A549 (cell line): ENCODE data around the gene ABL1. TPM values are rescaled to one million over a fixed set of nuclear protein-coding genes. Genes with fewer than 3 reads are reported as not detected.

Experiments
- ATAC-seq, 2 experiments: fragments of 200-7000 bp in 1 of 2; fragments of >200 bp in 1 of 2; cut with Nextera tagmentation in 1 of 2; cut with Tn5 transposase in 1 of 2; 3 replicates each; pipeline versions ENCODE4 v1.8.0 to v1.9.1; 2018 to 2020; ENCODE audit warnings: mild to moderate bottlenecking in 1 of 2, moderate library complexity in 1 of 2
- CTCF ChIA-PET: fragments of 300-600 bp; sonication (Branson Sonifier 250); formaldehyde crosslinking; extraction: SDS; loops from one replicate; lab custom pipeline; 2021; ENCODE audit warnings: antibody characterized with exemption, inconsistent platforms; lab: Yijun Ruan, JAX
- POLR2A ChIA-PET: fragments of 350-600 bp; formaldehyde crosslinking; extraction: SDS; loops from one replicate; lab custom pipeline; 2021; ENCODE audit warnings: antibody characterized with exemption, inconsistent platforms; lab: Yijun Ruan, JAX
- DNase-seq, 2 experiments: peaks; one replicate each; pipeline versions ENCODE4 v3.0.0 to v3.0.0-alpha.2; 2011 to 2016; ENCODE audit warnings: low read depth in 1 of 2, low spot score in 1 of 2
- FAIRE-seq: peaks from 2 replicates; lab custom pipeline; 2011; peaks lifted over from hg19 to GRCh38; lab: Jason Lieb, UNC
- H3K27ac ChIP-seq, 2 experiments: fragments of >200 bp; sonication (Bioruptor Twin); formaldehyde crosslinking; 3 replicates each; pipeline ENCODE4 v1.5.1; 2016 to 2017
- H3K4me1 ChIP-seq: fragments of >200 bp; sonication (Bioruptor Twin); formaldehyde crosslinking; 3 replicates; pipeline ENCODE4 v1.6.1; 2016
- H3K4me2 ChIP-seq: fragments of >200 bp; sonication (Bioruptor Twin); formaldehyde crosslinking; 3 replicates; pipeline ENCODE4 v1.6.1; 2016
- H3K4me3 ChIP-seq: fragments of >200 bp; sonication (Bioruptor Twin); formaldehyde crosslinking; 3 replicates; pipeline ENCODE4 v1.5.1; 2016
- H3K9me3 ChIP-seq: fragments of >200 bp; sonication (Bioruptor Twin); formaldehyde crosslinking; 3 replicates; pipeline ENCODE4 v1.6.1; 2016
- ATOH8 ChIP-seq: fragments of 250-450 bp; sonication (Bioruptor Pico); IDR thresholded peaks from 2 replicates; pipeline ENCODE4 v1.5.0; 2020; ENCODE audit warnings: low read depth, mild to moderate bottlenecking, moderate library complexity
- BHLHE40 ChIP-seq: IDR thresholded peaks from 2 replicates; pipeline ENCODE4 v1.6.1; 2012; ENCODE audit warnings: low read depth, low read length, inconsistent platforms
- CTCF ChIP-seq: fragments of >200 bp; sonication (Bioruptor Twin); formaldehyde crosslinking; IDR thresholded peaks from 3 replicates; pipeline ENCODE4 v1.5.1; 2016
- EHF ChIP-seq: fragments of 250-450 bp; sonication (Bioruptor Pico); IDR thresholded peaks from 2 replicates; pipeline ENCODE4 v1.5.0; 2020; ENCODE audit warnings: mild to moderate bottlenecking
- EHMT2 ChIP-seq: fragments of 200-600 bp; sonication (generic); IDR thresholded peaks from 2 replicates; pipeline ENCODE4 v1.6.1; 2016; ENCODE audit warnings: antibody characterized with exemption, low read depth, mild to moderate bottlenecking, moderate library complexity
- EP300 ChIP-seq, 2 experiments: fragments of >200 bp; sonication (Bioruptor Twin); formaldehyde crosslinking; IDR thresholded peaks; 2 replicates in 1 of 2; 3 replicates in 1 of 2; pipeline ENCODE4 v1.6.1; 2016 to 2017
- ESRRA ChIP-seq: fragments of 150-350 bp; IDR thresholded peaks from 2 replicates; pipeline ENCODE4 v1.6.1; 2014; ENCODE audit warnings: mild to moderate bottlenecking, low read length, borderline replicate concordance
- FOSL2 ChIP-seq, 2 experiments: fragments of 450-650 bp in 1 of 2; fragments of >200 bp in 1 of 2; sonication (Bioruptor Twin) in 1 of 2; formaldehyde crosslinking; IDR thresholded peaks; 2 replicates each; pipeline versions ENCODE4 v1.5.0 to v1.6.1; 2016 to 2020; ENCODE audit warnings: mild to moderate bottlenecking in 1 of 2, moderate library complexity in 1 of 2
- GATA3 ChIP-seq: IDR thresholded peaks from 2 replicates; pipeline ENCODE4 v1.6.1; 2012; ENCODE audit warnings: borderline replicate concordance
- HDAC2 ChIP-seq: fragments of 200-600 bp; sonication (generic); IDR thresholded peaks from 2 replicates; pipeline ENCODE4 v1.6.1; 2016
- HEYL ChIP-seq: fragments of 250-450 bp; sonication (Bioruptor Pico); IDR thresholded peaks from 2 replicates; pipeline ENCODE4 v1.8.0; 2021; ENCODE audit warnings: mild to moderate bottlenecking, moderate library complexity
- HMGXB4 ChIP-seq: fragments of 250-450 bp; sonication (Bioruptor Pico); IDR thresholded peaks from 2 replicates; pipeline ENCODE4 v1.5.0; 2021; ENCODE audit warnings: mild to moderate bottlenecking, moderate library complexity, borderline replicate concordance
- HOXB13 ChIP-seq: fragments of 250-450 bp; sonication (Bioruptor Pico); IDR thresholded peaks from 2 replicates; pipeline ENCODE4 v1.5.0; 2020; ENCODE audit warnings: low read depth, mild to moderate bottlenecking, moderate library complexity
- HOXB5 ChIP-seq: fragments of 250-450 bp; sonication (Bioruptor Pico); IDR thresholded peaks from 2 replicates; pipeline ENCODE4 v1.5.0; 2020; ENCODE audit warnings: mild to moderate bottlenecking, moderate library complexity
- KDM5A ChIP-seq: fragments of 200-600 bp; sonication (generic); IDR thresholded peaks from 2 replicates; pipeline ENCODE4 v1.6.1; 2016; ENCODE audit warnings: antibody characterized with exemption, mild to moderate bottlenecking
- MAFK ChIP-seq: fragments of 450-650 bp; IDR thresholded peaks from 2 replicates; pipeline ENCODE4 v1.6.1; 2014; ENCODE audit not compliant: partially characterized antibody
- MAX ChIP-seq: IDR thresholded peaks from 2 replicates; pipeline ENCODE4 v1.6.1; 2012
- MYC ChIP-seq: IDR thresholded peaks from 2 replicates; pipeline ENCODE4 v1.6.1; 2012; ENCODE audit warnings: mild to moderate bottlenecking, inconsistent platforms, low read length, improper control_type of control experiment, borderline replicate concordance
- POLR2A ChIP-seq: IDR thresholded peaks from 2 replicates; pipeline ENCODE4 v1.6.1; 2012; ENCODE audit warnings: mild to moderate bottlenecking, low read length
- RAD21 ChIP-seq, 2 experiments: fragments of >200 bp in 1 of 2; sonication (Bioruptor Twin) in 1 of 2; formaldehyde crosslinking in 1 of 2; IDR thresholded peaks in 1 of 2; conservative IDR thresholded peaks in 1 of 2; 2 replicates in 1 of 2; 3 replicates in 1 of 2; pipeline ENCODE4 v1.6.1; 2012 to 2018; ENCODE audit warnings: inconsistent platforms in 1 of 2
- REST ChIP-seq: fragments of 200-600 bp; sonication (generic); IDR thresholded peaks from 2 replicates; pipeline ENCODE4 v1.6.1; 2016; ENCODE audit warnings: antibody characterized with exemption, mild to moderate bottlenecking, moderate library complexity
- SMC3 ChIP-seq: fragments of >200 bp; sonication (Bioruptor Twin); formaldehyde crosslinking; IDR thresholded peaks from 3 replicates; pipeline ENCODE4 v1.6.1; 2018; ENCODE audit warnings: inconsistent platforms
- SREBF2 ChIP-seq: fragments of 450-650 bp; IDR thresholded peaks from 2 replicates; pipeline ENCODE4 v1.6.1; 2014; ENCODE audit warnings: mild to moderate bottlenecking, moderate library complexity
- TFCP2L1 ChIP-seq: fragments of 250-450 bp; sonication (Bioruptor Pico); IDR thresholded peaks from 2 replicates; pipeline ENCODE4 v1.5.0; 2021; ENCODE audit warnings: mild to moderate bottlenecking
- TP53 ChIP-seq: fragments of 250-450 bp; sonication (Bioruptor Pico); IDR thresholded peaks from 2 replicates; pipeline ENCODE4 v1.5.0; 2021; ENCODE audit warnings: mild to moderate bottlenecking, moderate library complexity
- USF2 ChIP-seq: fragments of 450-650 bp; IDR thresholded peaks from 2 replicates; pipeline ENCODE4 v1.6.1; 2014; ENCODE audit warnings: antibody characterized with exemption
- WGBS: methylation state at CpG from one replicate; pipeline ENCODE4 v1.1.6; 2017; ENCODE audit errors: missing lambda C conversion rate; 5-methylcytosine and 5-hydroxymethylcytosine counted together
- polyA plus RNA-seq, 4 experiments: library from polyadenylated mRNA; depleted of rRNA in 3 of 4; stranded (reverse); fragments of >200 nt; fragmentation: RNase III in 1 of 4; extraction: RNeasy Plus Mini Kit Qiagen cat#74134 plus additional on column Dnase treatment in 1 of 4; gene quantifications; 2 replicates in 3 of 4; 3 replicates in 1 of 4; pipeline ENCODE4 v1.2.3, GENCODE V29; 2011 to 2017
- TF ChIP-seq, protein P1 (sequence below): fragments of >200 bp; sonication (Bioruptor Twin); formaldehyde crosslinking; IDR thresholded peaks from 2 replicates; pipeline ENCODE4 v1.6.1; 2016
- TF ChIP-seq, protein P2 (sequence below): fragments of 150-350 bp; IDR thresholded peaks from 2 replicates; pipeline ENCODE4 v1.6.1; 2014; ENCODE audit warnings: low read depth, mild to moderate bottlenecking, low read length

Gene ABL1
- polyA plus RNA-seq, 2 of the 4 experiments (the other 2 are of a cell fraction), result 26.5 to 32.4 TPM

- ATAC-seq (peak; percentile 97), FAIRE-seq (peak; percentile 43), DNase-seq (peak; percentile 79 to 93)
- Histone ChIP-seq H3K4me2 (no peak overlapping the region), H3K9me3 (no peaks in the 10 kb centered on the region), H3K27ac (no peak overlapping the region), H3K4me1 (no peaks in the 10 kb centered on the region), H3K4me3 (no peak overlapping the region)
- WGBS, result 22% methylated on average over 4 of the region's 4 CpGs
- POLR2A ChIA-PET, result interaction anchor here (0.6 kb wide), 1 partner anchor 158 kb away, joined by 3 read pairs; no protein-coding TSS in a partner anchor
- TF ChIP-seq ATOH8 (CRISPR knock-in tag) (no peak), HOXB5 (no peak), HEYL (CRISPR knock-in tag) (no peak), TP53 (CRISPR knock-in tag) (no peak), POLR2A (no peak), EHMT2 (no peak), MAFK (no peak), EHF (CRISPR knock-in tag) (no peak), SREBF2 (no peak), TFCP2L1 (CRISPR knock-in tag) (no peak), HMGXB4 (CRISPR knock-in tag) (no peak), SMC3 (peak; percentile 89), HOXB13 (no peak), ESRRA (no peak), CTCF (peak; percentile 95), HDAC2 (no peak), BHLHE40 (no peak), KDM5A (no peak), MAX (0 out of 2 replicates have a peak, but pooled peaks have one; percentile 22), MYC (no peak), FOSL2 (IDR thresholded peaks at IDR 0.05) (no peak), FOSL2 (CRISPR knock-in tag; IDR thresholded peaks at IDR 0.05) (no peak), RAD21 (conservative IDR thresholded peaks at IDR 0.05 in 1 of 2, IDR thresholded peaks at IDR 0.05 in 1 of 2) (peak; percentile 76 to 78), GATA3 (no peak), USF2 (no peak), EP300 (IDR thresholded peaks at IDR 0.05) (no peak), REST (no peak)
- TF ChIP-seq, protein P1, sequence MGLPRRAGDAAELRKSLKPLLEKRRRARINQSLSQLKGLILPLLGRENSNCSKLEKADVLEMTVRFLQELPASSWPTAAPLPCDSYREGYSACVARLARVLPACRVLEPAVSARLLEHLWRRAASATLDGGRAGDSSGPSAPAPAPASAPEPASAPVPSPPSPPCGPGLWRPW, result no peak
- TF ChIP-seq, protein P2, sequence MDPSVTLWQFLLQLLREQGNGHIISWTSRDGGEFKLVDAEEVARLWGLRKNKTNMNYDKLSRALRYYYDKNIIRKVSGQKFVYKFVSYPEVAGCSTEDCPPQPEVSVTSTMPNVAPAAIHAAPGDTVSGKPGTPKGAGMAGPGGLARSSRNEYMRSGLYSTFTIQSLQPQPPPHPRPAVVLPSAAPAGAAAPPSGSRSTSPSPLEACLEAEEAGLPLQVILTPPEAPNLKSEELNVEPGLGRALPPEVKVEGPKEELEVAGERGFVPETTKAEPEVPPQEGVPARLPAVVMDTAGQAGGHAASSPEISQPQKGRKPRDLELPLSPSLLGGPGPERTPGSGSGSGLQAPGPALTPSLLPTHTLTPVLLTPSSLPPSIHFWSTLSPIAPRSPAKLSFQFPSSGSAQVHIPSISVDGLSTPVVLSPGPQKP, result no peak
- CTCF ChIA-PET, result interaction anchor here (0.6 to 15.3 kb wide), 79 partner anchors 8 to 799 kb away, joined by 3 to 454 read pairs (median 5); partner anchors contain the start of genes ABL1, FIBCD1, LAMC3 and QRFP
These were observed 31.5 kb downstream of the ABL1 start for GRCh38 chr9:130866474-130866965.
